A673 (cell line): ENCODE data around the gene DARS1. TPM values are rescaled to one million over a fixed set of nuclear protein-coding genes. Genes with fewer than 3 reads are reported as not detected.

ENCODE experiments used
- BruUV-seq: library from RNA; stranded (reverse); fragments of 400-500 nt; replicated peaks from 2 replicates; lab custom pipeline; 2021; lab: Mats Ljungman, UMichigan
- CTCF ChIA-PET: fragments of 300-600 bp; sonication (Branson Sonifier 250); formaldehyde crosslinking; loops from one replicate; lab custom pipeline; 2022; ENCODE audit warnings: antibody characterized with exemption; lab: Charles Lee
- POLR2A ChIA-PET: fragments of 300-600 bp; sonication (Branson Sonifier 250); formaldehyde crosslinking; loops from one replicate; lab custom pipeline; 2022; ENCODE audit warnings: antibody characterized with exemption; ENCODE audit not compliant: low non-redundant PET; lab: Charles Lee
- DNase-seq: peaks from one replicate; pipeline ENCODE4 v3.0.0-alpha.2; 2015; ENCODE audit warnings: low spot score
- H3K27ac ChIP-seq: fragments of 200-600 bp; sonication (generic); 2 replicates; pipeline ENCODE4 v1.5.1; 2016; ENCODE audit warnings: mixed run types, low read depth, mild to moderate bottlenecking, mixed read lengths, antibody characterized with exemption, low read length; ENCODE audit not compliant: poor library complexity, severe bottlenecking
- H3K27me3 ChIP-seq: fragments of 200-600 bp; sonication (generic); replicated peaks from 2 replicates; pipeline ENCODE4 v1.6.1; 2017; ENCODE audit warnings: mixed run types, low read depth, mild to moderate bottlenecking, mixed read lengths, antibody characterized with exemption, low read length; ENCODE audit not compliant: insufficient read depth, poor library complexity
- H3K36me3 ChIP-seq: fragments of 200-600 bp; sonication (generic); 2 replicates; pipeline ENCODE4 v1.6.1; 2016; ENCODE audit warnings: mixed run types, mild to moderate bottlenecking, mixed read lengths, antibody characterized with exemption, low read length; ENCODE audit not compliant: insufficient read depth, poor library complexity, severe bottlenecking
- H3K4me1 ChIP-seq: fragments of 200-600 bp; sonication (generic); 2 replicates; pipeline ENCODE4 v1.6.1; 2017; ENCODE audit warnings: mixed run types, mild to moderate bottlenecking, mixed read lengths, antibody characterized with exemption, low read length; ENCODE audit not compliant: insufficient read depth, poor library complexity, severe bottlenecking
- H3K4me3 ChIP-seq: fragments of 200-600 bp; sonication (generic); 2 replicates; pipeline ENCODE4 v1.5.1; 2016; ENCODE audit warnings: low read depth, mixed run types, mild to moderate bottlenecking, mixed read lengths, low read length; ENCODE audit not compliant: poor library complexity, severe bottlenecking
- H3K9me3 ChIP-seq: fragments of 200-600 bp; sonication (generic); 2 replicates; pipeline ENCODE4 v1.6.1; 2016; ENCODE audit warnings: mixed run types, low read depth, mild to moderate bottlenecking, mixed read lengths, antibody characterized with exemption, low read length; ENCODE audit not compliant: poor library complexity, severe bottlenecking
- EZH2 ChIP-seq: fragments of 200-600 bp; sonication (generic); IDR thresholded peaks from 2 replicates; pipeline ENCODE4 v1.6.1; 2017; ENCODE audit warnings: borderline replicate concordance, low read depth, mild to moderate bottlenecking, mixed read lengths, antibody characterized with exemption, low read length; ENCODE audit not compliant: poor library complexity, severe bottlenecking
- intact Hi-C: fragments of 100-400 bp; cut with micrococcal nuclease; formaldehyde crosslinking; loops from one replicate; pipeline ENCODE4 v1.10.0; 2022; ENCODE audit not compliant: unreplicated experiment
- total RNA-seq: library from RNA; stranded (reverse); gene quantifications from 2 replicates; pipeline ENCODE4 v1.2.3, GENCODE V29; 2021
- TF ChIP-seq, protein P1 (sequence below): fragments of 300-800, 200-600 bp; sonication (generic); conservative IDR thresholded peaks from 2 replicates; pipeline ENCODE4 v1.5.1; 2017; ENCODE audit warnings: low read depth, mild to moderate bottlenecking, antibody characterized with exemption, low read length, moderate library complexity, mixed read lengths

DARS1 gene
- total RNA-seq, 1 experiment from 2014 or later, result 63.6 TPM

DNA sequence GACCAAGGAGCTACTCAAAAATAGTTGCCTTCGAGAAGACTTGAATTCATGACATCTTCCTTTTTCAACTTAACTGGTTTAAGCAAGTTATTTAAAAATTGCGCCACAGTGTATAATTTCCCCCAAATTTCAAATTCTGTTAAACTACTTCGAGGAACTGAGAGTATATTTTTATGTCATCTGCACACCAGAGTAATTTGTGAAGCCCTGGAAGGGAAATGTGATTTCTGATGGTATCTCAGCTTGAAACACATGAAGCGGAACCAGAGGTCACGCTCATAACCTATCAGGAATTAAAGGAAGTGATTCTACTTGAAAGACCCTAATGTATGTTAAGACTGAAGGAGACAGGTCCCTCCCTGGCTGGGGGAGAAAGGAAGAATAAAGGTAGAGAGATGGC lies 33.9 kb upstream of the DARS1 start:
- Histone ChIP-seq H3K9me3 (no peaks in the 10 kb centered on the region), H3K36me3 (no peaks in the 10 kb centered on the region), H3K27me3 (peaks cover 7% of the 10 kb centered on the region), H3K4me3 (no peak overlapping the region), H3K4me1 (no peaks in the 10 kb centered on the region), H3K27ac (no peak overlapping the region)
- intact Hi-C loops, result no loop called here
- DNase-seq, result no peak
- no TSS peak for BruUV-seq
- TF ChIP-seq, protein P1, sequence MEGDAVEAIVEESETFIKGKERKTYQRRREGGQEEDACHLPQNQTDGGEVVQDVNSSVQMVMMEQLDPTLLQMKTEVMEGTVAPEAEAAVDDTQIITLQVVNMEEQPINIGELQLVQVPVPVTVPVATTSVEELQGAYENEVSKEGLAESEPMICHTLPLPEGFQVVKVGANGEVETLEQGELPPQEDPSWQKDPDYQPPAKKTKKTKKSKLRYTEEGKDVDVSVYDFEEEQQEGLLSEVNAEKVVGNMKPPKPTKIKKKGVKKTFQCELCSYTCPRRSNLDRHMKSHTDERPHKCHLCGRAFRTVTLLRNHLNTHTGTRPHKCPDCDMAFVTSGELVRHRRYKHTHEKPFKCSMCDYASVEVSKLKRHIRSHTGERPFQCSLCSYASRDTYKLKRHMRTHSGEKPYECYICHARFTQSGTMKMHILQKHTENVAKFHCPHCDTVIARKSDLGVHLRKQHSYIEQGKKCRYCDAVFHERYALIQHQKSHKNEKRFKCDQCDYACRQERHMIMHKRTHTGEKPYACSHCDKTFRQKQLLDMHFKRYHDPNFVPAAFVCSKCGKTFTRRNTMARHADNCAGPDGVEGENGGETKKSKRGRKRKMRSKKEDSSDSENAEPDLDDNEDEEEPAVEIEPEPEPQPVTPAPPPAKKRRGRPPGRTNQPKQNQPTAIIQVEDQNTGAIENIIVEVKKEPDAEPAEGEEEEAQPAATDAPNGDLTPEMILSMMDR, result no peak
- TF ChIP-seq EZH2, result no peak
- ChIA-PET POLR2A (no interaction called here), CTCF (no interaction called here)

DNA sequence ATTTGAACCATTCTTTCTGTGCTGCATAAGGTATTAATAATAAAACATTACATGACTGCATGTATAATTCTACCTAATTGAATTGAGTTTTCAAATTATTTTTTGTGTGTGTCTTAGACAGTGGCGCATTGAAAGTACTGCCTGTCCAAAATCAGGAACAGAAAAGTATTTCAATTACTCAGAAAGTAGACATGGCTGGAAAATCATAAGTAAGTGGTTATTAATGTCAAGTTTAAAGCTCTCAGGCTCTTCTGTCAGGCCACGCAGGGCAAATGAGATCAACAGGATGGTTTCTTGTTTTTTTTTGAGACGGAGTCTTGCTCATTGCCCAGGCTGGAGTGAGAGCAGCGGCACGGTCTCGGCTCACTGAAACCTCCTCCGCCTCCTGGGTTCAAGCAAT lies 32.4 kb upstream of the DARS1 start:
- H3K27ac ChIP-seq, result no peak overlapping the region
- H3K27me3 ChIP-seq, result peaks cover 7% of the 10 kb centered on the region
- CTCF ChIA-PET, result no interaction called here
- TF ChIP-seq, protein P1, result no peak
- no peak for TF ChIP-seq EZH2
- H3K36me3 ChIP-seq, result no peaks in the 10 kb centered on the region
- no peak overlapping the region for H3K4me3 ChIP-seq
- intact Hi-C loops, result no loop called here
- BruUV-seq, result no TSS peak
- DNase-seq, result no peak
- H3K9me3 ChIP-seq, result no peaks in the 10 kb centered on the region
- POLR2A ChIA-PET, result no interaction called here
- H3K4me1 ChIP-seq, result no peaks in the 10 kb centered on the region

DNA sequence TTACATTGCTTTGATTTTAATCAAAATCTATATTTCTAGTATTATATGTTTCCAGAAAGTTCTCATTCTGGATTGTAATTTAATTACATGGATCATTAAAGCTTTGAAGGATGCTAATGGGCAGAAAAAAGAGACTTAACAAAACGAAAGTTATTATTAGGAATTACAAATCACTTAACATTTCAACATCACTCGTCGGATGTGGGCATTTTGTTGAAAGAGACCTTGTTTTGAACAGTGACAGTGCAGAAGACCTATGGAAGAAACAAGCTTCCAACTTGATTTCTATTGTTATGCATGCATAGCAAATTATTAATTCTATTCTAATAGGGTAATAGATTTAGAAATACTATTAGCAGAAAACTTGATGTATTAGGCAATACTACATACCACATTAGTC lies 31.4 kb upstream of the DARS1 start:
- BruUV-seq, result no TSS peak
- no peaks in the 10 kb centered on the region for H3K36me3 ChIP-seq
- TF ChIP-seq EZH2, result no peak
- CTCF ChIA-PET, result no interaction called here
- no peak overlapping the region for H3K4me3 ChIP-seq
- no peak for DNase-seq
- intact Hi-C loops, result no loop called here
- no peak overlapping the region for H3K27ac ChIP-seq
- no peaks in the 10 kb centered on the region for H3K9me3 ChIP-seq
- H3K4me1 ChIP-seq, result no peaks in the 10 kb centered on the region
- POLR2A ChIA-PET, result no interaction called here
- peaks cover 7% of the 10 kb centered on the region for H3K27me3 ChIP-seq

DNA sequence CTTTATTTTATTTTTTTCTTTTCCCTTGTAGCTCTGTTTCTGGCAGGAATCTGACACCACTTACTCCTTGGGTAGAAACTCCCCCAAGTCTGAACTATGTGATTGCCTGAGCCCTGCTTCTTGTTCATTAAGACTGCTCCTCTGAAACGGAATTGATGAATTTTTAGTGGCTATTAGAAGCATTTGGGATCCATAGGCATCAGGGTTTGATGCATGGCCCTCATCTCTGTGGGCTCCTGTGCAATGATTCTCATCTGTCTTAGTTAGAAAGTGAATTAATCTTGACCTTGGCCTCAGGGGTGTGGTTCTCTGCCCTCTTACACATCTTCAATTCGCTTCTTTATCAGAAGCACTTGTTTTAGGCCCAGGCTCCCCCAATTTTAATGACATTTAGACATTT lies 31.0 kb upstream of the DARS1 start:
- Histone ChIP-seq H3K9me3 (no peaks in the 10 kb centered on the region), H3K27me3 (peaks cover 7% of the 10 kb centered on the region), H3K27ac (no peak overlapping the region), H3K4me3 (no peak overlapping the region), H3K4me1 (no peaks in the 10 kb centered on the region), H3K36me3 (no peaks in the 10 kb centered on the region)
- ChIA-PET POLR2A (no interaction called here), CTCF (no interaction called here)
- intact Hi-C loops, result no loop called here
- TF ChIP-seq, protein P1, result no peak
- no peak for TF ChIP-seq EZH2
- no peak for DNase-seq
- no TSS peak for BruUV-seq
